Left ventricle myocardium inferior (tissue), 1 donor: Measurements from ENCODE around the gene GPR162. TPM values are rescaled to one million over a fixed set of nuclear protein-coding genes. Genes with fewer than 3 reads are reported as not detected.

Source experiments
- DNase-seq: peaks from one replicate; pipeline ENCODE4 v3.0.0-alpha.2; 2020
- H3K27ac ChIP-seq: fragments of 200-600 bp; replicated peaks from 2 replicates; pipeline ENCODE4 v1.8.0; 2021
- H3K27me3 ChIP-seq: fragments of 200-600 bp; 2 replicates; pipeline ENCODE4 v1.8.0; 2021; ENCODE audit warnings: low read depth
- H3K36me3 ChIP-seq: fragments of 200-600 bp; 2 replicates; pipeline ENCODE4 v1.8.0; 2021
- H3K4me1 ChIP-seq: fragments of 200-600 bp; 2 replicates; pipeline ENCODE4 v1.8.0; 2021
- H3K4me3 ChIP-seq: fragments of 200-600 bp; 2 replicates; pipeline ENCODE4 v1.8.0; 2021; ENCODE audit warnings: mild to moderate bottlenecking, moderate library complexity
- H3K9me3 ChIP-seq: fragments of 200-600 bp; replicated peaks from 2 replicates; pipeline ENCODE4 v1.8.0; 2021
- CTCF ChIP-seq: fragments of 200-600 bp; IDR thresholded peaks from 2 replicates; pipeline ENCODE4 v1.8.0; 2021; ENCODE audit warnings: antibody characterized with exemption, mild to moderate bottlenecking, borderline replicate concordance
- intact Hi-C: fragments of 100-400 bp; cut with micrococcal nuclease; formaldehyde crosslinking; loops from one replicate; pipeline ENCODE4 v1.11.0; 2022
- total RNA-seq: library from RNA; stranded (reverse); fragmentation: NEBNext Ultra II Directional; extraction: Animal tissue kit (Norgen Biotek cat#: 25700); gene quantifications from one replicate; pipeline ENCODE4 v1.2.1, GENCODE V29; 2021
- donor health status: DM: no; HTN: yes; CAD: no; lungs with severe emphysema.

Gene GPR162
- total RNA-seq, 1 donor from 2014 or later: 6.5 TPM

DNA sequence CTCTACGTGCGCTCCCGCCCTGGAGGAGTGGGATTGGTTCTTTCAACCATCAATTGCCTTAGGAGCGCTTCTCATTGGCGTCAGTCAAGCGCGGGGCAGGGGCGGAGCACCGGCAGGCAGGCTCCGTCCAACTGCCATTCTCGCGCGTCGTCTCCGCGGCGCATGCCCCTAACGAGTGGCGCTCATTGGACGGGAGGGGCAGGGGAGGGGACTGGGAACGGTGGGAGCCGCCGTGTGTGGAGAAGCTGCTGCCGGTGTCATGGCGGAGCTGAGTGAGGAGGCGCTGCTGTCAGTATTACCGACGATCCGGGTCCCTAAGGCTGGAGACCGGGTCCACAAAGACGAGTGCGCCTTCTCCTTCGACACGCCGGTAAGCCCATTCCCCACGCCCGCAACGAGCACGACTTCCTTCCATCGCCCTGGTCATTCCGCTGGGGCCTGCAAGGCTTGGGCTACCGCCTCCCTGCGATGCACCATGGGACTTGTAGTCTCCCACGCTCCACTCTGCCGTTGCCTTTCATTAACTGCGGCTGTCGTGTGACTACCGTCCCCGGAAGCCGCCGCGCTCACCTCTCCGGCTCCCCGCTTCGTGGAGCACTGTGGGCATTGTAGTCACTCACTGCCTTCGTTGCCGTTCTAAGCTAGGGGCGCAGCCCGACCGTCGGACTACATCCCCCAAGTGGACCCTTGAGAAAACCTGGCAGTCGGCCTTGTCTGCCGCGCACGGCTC, 30.5 kb downstream of the GPR162 start, which contains the start of gene USP5:
USP5 (plus strand) TSS at position 230 of the 730 bp plus-strand sequence; CDS start at position 260, 30 bp downstream.
- Histone ChIP-seq H3K27ac (peak within 1 kb of the TSS; percentile 100), H3K4me1 (peaks cover 24% of the 10 kb centered on the region), H3K9me3 (no peaks in the 10 kb centered on the region), H3K27me3 (no peaks in the 10 kb centered on the region), H3K36me3 (peaks cover 34% of the 10 kb centered on the region), H3K4me3 (peak within 1 kb of the TSS; percentile 91)
- peak; percentile 31 for TF ChIP-seq CTCF
- peak; percentile 99 for DNase-seq
- intact Hi-C loops: no loop called here

- H3K36me3 ChIP-seq: peaks cover 40% of the 10 kb centered on the region
- no peaks in the 10 kb centered on the region for H3K27me3 ChIP-seq
- DNase-seq: no peak
- peaks cover 24% of the 10 kb centered on the region for H3K4me1 ChIP-seq
- H3K4me3 ChIP-seq: peak overlapping the region; percentile 91
- H3K27ac ChIP-seq: peak overlapping the region; percentile 100
- TF ChIP-seq CTCF: no peak
- intact Hi-C loops: no loop called here
- no peaks in the 10 kb centered on the region for H3K9me3 ChIP-seq
Observed at GRCh38 chr12:6852651-6853354, 31.2 kb downstream of the GPR162 start.

DNA sequence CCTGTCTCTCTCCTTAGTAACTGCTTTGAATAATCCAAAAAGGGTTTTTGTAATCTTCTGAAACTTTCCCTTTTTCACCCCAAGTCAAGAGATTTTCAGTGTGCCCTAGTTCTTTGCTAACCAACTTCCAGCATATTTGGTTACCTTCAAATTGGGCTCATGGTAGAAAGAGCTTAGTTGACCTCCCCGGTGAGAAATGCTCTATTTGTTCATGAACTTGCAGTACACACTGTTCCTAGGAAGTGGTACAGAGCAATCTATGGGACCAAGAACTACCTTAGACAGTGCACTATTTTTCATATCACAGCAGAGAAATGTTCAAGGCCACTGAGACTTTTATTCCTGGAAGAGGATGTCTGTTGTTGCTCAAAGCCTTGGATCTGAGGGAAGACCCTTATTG, 32.0 kb downstream of the GPR162 start:
- H3K27ac ChIP-seq: peak overlapping the region; percentile 100
- H3K4me3 ChIP-seq: no peak overlapping the region
- TF ChIP-seq CTCF: no peak
- H3K36me3 ChIP-seq: peaks cover 42% of the 10 kb centered on the region
- no peak for DNase-seq
- intact Hi-C loops: no loop called here
- H3K4me1 ChIP-seq: peaks cover 24% of the 10 kb centered on the region
- no peaks in the 10 kb centered on the region for H3K9me3 ChIP-seq
- no peaks in the 10 kb centered on the region for H3K27me3 ChIP-seq

DNA sequence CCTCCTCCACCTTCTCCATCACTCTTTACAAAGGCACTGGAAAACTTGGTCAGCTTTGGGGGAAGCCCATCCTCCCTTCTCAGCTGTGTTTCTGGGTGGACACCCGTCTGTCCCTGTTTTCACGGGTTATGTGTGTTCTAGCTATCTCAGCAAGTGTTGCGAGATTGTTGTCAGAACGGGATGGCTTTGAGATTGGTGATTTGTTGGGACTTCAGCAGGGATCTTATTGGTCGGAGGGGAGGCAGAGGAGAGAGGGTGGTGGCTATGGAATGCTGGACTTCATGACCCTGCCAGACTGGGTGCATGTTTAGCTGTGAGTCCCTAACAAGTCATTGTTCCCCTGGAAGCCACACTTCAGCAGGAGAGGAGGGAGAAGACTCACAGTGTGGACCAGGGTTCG, 32.4 kb downstream of the GPR162 start:
- no peak for TF ChIP-seq CTCF
- Histone ChIP-seq H3K36me3 (peaks cover 42% of the 10 kb centered on the region), H3K27me3 (no peaks in the 10 kb centered on the region), H3K27ac (no peak overlapping the region), H3K4me1 (peaks cover 24% of the 10 kb centered on the region), H3K9me3 (no peaks in the 10 kb centered on the region), H3K4me3 (no peak overlapping the region)
- DNase-seq: no peak
- intact Hi-C loops: no loop called here

- Histone ChIP-seq H3K9me3 (no peaks in the 10 kb centered on the region), H3K4me1 (peaks cover 24% of the 10 kb centered on the region), H3K36me3 (peaks cover 55% of the 10 kb centered on the region), H3K27ac (no peak overlapping the region), H3K27me3 (no peaks in the 10 kb centered on the region), H3K4me3 (no peak overlapping the region)
- DNase-seq: no peak
- TF ChIP-seq CTCF: no peak
- intact Hi-C loops: no loop called here
Observed at GRCh38 chr12:6855322-6855721, 33.7 kb downstream of the GPR162 start.
